HG03432 (cell line): ENCODE data around the gene MKNK2.

ENCODE experiments used
- ATAC-seq: cut with Tn5 transposase; IDR thresholded peaks from one replicate; pipeline ENCODE4 v1.9.1; 2021; ENCODE audit warnings: mild to moderate bottlenecking, moderate library complexity; ENCODE audit not compliant: unreplicated experiment

Gene MKNK2

DNA sequence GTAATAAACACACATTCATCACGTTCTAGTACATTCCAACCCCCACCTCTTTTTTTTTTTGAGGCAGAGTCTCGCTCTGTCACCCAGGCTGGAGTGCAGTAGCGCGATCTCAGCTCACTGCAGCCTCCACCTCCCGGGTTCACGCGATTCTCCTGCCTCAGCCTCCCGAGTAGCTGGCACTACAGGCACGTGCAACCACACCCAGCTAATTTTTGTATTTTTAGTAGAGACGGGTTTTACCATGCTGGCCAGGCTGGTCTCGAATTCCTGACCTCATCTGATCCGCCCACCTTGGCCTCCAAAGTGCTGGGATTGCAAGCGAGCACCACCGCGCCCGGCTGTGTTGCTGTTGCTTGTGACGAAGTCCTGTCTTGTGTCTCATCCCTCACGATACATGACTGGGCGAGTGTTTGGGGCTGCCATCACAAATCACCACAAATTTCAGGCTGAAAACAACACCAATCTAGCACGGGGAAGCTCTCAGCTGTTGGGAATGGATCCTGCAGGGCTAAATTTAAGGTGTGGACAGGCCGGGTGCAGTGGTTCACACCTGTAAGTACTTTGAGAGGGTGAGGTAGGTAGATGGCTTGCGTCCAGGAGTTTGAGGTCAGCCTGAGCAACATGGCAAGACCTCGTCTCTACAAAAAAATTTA, 29.4 kb upstream of the MKNK2 start:
- ATAC-seq, result no peak

DNA sequence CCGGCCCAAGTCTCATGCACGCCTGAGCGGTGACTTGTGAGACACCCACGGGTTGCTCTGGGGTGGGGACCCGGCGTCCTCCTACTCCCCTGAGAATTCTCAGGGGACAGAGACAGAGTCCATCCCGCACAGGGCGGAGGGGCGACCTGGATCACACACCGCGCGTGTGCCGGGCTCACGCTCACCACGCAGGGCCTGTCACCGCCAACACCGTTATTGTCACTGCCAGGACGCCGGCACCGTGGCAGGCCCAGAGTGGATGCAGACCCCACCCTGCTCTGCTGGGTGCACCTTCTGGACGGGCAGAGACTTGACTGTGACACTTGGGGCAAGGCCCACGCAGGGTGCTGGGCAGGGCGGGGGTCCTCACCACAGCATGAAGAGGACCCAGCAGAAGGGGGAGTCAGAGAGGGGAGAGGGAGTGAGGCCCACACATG, 28.8 kb upstream of the MKNK2 start:
- ATAC-seq, result no peak

DNA sequence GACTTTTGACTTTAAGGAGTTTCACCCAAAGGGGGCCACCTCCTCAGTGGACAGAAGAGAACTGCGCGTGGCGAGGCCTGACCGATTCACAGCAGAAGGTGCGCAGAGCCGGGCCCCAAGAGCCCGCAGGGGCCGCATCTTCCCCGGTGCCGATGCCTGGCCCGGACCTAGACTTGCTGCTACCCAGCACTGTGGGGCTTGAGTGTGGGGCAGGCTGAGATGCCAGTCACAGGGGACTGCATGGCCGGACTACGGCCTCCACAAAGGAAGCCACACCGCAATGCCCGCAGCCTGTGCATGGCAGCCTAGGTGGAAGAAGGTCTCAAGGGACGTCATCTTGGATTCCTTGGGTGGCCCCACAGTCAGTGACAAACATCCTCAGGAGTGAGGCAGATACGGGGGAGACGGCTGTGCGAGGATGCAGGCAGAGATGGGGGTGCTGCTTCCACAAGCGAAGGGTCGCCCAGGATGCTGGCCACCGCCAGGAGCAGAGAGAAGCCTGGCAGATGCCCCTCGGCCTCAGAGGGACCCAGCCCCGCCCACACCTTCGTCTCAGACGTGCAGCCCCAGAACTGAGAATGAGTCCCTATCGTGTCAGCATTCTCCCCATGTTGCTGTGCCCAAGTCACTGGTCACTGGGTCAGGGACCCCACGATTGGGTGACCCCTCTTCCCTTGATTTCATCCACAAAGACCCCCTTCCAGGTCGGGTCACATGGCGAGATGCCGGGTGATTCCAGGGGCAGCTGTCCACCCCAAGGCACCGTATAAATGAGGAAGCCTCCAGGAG, 28.2 kb upstream of the MKNK2 start:
- no peak for ATAC-seq

DNA sequence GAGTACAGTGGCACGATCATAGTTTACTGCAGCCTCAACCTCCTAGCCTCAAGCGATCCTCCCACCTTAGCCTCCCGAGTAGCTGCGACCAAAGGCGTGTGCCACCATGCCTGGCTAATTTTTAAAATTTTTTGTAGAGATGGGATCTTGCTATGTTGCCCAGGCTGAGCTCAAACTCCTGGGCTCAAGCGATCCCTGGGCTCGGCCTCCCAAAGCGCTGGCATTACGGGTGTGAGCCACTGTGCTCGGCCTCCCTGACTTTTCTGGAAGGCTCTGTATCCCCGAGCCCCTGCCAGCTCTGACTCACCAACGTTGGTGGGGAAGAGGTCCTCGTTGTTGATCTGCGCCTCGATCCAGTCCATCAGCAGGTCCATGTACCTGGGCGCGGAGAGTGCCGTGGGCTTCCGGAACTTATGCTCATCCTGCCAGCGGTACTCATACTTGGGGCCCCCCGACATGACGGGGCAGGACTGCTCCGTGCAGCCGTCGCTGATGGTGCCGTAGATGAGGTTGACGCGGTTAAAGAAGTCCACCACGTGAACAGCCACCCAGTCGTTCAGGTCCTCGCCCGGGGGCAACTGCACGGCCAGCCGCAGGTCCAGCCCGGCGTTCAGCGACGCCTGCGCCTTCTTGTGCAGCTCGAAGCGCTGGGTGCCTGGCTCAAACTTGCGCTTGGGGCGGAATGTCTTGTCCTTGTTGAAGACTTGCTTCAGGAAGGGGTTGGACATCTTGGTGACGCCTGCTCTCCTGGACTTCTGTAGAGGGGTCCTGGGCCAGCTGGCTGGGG, 27.0 kb upstream of the MKNK2 start:
- no peak for ATAC-seq

DNA sequence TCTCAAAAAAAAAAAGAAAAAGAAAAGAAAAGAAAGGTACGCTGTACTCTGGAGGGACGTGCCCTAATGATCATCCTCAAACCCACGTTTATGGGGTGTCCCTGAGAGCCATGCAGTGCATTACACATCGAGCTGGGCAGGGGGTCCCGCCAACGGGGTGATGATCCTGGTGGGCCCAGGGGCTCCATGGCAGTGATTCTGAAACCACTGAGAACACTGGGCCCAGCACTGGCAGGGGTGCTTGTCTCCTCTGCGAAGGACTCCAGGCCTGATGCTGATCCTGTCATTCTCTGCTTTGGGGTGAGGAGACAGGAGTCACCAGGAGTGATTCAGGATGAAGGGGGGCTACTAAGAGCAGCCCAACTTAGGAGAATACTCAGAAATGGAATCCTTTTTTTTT, 26.4 kb upstream of the MKNK2 start:
- no peak for ATAC-seq

DNA sequence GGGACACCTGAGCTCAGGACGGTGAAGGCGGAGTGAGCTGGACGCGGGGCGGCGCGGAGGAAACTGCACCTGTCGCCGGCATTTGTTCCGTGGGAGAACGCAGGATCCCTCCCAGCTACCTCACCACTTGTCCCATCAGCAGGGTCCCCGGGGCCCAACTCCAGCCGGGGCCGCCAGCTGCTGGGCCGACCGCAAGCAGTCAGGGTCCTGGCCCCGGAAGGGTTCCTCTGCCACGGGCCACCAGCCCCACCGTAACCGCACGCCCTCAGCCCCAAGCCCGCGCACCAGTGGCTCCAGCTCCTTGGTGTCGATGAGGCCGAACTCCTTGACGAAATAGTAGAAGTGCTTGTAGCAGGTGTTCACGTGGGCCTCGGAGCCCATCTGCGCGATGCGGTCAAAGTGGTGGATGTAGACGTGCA, 25.5 kb upstream of the MKNK2 start:
- no peak for ATAC-seq

DNA sequence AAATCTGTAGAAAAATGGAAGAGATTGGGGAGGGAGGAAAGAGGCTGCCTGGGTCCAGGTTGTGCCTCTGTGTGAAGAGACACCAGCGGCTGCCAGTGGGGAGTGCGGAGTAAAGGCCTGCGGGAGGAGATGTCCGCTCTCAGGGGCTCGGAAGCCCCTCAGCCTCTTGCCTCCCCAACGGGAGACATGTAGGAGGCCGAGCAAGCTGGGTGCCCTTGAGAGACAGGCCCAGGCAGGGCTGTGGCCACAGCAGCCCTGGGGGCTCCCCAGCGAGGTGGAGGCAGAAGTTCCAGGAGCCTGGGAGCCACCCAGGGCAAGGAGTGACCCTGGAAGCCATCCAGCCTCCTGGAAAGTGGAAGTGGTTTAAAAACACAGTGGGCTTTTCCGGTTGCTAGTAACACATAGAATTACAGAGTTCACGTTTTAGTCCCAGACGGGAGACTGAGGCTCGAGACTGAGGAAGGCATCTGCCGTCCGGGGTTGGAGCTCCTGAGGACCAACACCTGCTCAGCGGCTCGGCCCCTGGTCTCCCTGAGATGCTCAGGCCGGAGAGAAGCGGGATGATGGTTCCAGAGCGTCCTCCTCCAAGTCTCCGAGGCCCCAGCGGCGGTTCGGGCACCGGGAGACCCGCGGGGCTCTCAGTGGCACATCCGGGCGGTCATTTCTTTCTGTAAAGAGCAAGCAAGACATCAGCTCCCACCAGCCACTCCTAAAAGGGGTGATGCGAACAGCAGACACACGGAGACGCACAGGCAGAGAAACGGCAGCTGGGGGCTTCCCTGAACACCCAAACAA, 21.9 kb upstream of the MKNK2 start:
- ATAC-seq, result no peak

DNA sequence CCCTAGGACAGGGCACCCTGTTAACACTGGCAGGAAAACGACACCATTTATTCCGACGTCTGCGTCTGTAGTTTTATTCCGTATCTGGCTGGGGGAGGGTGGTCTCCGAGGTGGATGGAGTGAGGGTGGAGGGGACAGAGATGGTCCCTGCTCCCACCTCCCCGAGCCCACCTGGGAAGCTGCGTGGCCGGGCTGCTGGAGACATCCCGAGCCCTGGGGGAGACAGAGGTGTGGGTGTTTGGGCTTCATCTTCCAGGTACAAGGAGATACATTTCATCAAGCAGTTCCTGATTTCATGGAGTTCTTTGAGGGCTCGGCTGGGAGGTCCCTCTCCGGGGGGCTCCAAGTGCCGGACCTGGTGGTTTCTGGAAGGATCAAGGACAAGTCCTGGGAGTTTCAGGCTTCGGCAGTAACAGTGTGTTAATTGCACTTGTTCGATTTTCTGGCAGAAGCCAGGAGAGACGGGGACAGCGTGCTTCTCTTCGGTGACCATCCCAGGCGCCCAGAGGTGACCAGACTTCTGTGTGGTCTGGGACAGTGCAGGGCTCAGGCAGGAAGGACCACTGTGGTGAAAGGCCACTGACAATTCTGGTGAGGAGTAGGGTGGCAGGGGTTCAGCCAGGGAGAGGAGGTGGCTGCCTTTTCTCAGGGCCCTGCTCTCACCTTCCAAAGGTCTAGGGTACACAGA, 20.1 kb upstream of the MKNK2 start:
- ATAC-seq, result no peak

DNA sequence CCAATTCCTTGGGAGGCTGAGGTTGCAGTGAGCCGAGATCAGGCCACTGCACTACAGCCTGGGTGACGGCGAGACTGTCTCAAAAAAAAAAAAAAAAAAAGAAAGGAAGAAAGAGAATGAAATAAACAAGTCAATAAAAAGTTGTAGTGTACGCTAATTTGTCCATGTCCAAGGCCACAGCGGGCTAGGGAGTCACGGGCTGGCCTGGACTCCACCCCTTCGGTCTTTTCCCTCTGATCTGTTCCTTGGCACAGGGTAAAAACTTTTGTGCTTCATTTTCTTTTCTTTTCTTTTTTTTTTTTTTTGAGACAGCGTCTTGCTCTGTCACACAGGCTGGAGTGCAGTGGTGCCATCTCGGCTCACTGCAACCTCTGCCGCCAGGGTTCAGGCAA, 19.4 kb upstream of the MKNK2 start:
- ATAC-seq, result no peak

DNA sequence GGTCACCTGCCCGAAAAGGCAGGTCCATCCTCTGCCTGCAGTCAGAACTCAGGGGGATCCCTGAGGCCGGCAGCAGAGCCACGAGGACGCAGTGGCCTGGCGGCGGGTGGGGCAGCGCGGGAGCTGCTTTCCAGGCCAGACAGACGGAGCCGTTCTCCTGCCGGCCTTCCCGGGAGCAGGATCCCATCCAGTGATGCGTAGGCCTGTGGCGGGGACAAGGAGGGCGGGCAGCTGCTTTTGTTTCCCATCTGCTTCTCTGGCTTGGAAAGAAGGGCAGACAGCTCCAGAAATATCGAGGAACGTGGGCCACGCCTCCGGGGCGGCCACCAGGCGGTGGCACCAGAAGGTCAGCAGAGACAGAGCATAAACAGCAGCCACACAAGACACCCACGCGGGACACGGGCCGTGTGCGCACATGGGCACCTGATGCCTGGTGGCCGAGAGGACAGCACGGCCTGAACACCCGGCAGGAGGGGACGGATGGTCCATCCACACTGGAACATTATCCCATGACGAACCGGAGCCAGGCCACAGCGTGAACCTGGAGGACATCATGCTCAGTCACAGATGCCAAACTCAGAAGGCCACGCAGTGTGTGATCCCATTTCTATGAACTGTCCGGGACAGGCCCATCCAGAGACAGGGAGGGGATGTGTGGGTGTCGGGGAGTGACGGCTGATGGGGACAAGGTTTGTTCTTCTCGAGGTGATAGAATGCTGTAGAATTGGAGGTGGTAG, 13.9 kb upstream of the MKNK2 start:
- no peak for ATAC-seq

DNA sequence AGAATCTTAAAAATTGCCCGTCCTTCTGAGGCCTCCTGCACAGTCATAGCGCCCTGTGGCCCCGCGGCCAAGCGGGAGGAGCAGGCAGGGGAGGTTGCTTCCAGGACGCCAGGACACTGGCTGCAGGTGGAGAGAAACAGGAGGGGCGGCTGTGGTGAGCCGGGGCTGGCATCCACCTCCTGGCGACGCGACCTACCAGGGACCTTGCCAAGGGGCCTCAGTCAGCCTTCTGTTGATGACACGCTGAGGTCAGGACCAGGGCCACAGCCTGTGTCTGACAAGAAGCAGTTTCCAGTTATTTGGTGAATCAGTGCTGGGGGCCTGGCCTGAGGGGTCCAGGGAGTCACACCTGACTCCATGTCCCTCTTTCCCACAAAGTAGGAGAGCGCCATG, 13.3 kb upstream of the MKNK2 start:
- no peak for ATAC-seq

DNA sequence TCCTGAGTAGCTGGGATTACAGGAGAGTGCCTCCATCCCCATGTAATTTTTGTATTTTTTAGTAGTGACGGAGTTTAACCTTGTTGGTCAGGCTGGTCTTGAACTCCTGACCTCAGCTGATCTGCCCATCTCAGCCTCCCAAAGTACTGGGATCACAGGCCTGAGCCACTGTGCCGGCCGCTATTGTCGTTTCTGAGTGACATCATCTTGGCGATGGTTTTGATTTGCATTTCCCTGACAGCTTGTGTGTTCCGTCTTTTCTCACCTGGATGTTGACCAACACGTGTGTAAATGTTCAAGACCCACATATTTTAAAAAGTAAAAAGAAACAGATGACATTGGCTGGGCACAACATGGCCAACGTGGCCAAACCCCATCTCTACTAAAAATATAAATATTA, 12.8 kb upstream of the MKNK2 start:
- ATAC-seq, result no peak

DNA sequence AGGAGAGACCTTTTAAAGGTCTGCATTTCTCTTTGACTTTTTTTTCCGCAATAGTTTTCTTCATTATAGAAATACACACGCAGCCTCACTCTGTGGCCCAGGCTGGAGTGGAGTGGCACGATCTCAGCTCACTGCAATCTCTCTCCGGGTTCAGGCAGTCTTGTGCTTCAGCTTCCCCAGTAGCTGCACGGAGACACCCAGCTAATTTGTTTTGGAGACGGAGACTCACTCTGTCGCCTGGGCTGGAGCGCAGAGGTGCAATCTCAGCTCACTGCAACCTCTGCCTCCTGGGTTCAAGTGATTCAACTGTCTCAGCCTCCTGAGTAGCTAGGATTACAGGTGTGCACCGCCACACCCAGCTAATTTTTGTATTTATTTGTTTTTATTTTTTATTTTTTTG, 11.7 kb upstream of the MKNK2 start:
- ATAC-seq, result no peak

DNA sequence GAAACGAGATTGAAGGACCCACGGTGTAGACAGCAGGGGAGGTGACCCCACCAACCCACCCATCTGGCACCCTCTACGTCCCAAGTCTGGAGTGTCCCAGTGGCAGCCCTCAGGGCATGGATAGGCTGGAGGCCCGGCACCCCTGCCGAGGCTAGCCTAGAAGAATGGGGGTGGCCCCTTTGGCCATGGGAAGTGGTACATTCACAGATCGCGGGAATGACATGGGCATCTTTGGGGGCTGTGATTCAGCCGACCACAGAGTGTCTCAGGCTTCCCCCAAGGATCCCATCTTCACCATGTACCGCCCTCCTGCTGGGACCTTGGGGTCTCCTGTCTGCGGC, 11.3 kb upstream of the MKNK2 start:
- ATAC-seq, result no peak

DNA sequence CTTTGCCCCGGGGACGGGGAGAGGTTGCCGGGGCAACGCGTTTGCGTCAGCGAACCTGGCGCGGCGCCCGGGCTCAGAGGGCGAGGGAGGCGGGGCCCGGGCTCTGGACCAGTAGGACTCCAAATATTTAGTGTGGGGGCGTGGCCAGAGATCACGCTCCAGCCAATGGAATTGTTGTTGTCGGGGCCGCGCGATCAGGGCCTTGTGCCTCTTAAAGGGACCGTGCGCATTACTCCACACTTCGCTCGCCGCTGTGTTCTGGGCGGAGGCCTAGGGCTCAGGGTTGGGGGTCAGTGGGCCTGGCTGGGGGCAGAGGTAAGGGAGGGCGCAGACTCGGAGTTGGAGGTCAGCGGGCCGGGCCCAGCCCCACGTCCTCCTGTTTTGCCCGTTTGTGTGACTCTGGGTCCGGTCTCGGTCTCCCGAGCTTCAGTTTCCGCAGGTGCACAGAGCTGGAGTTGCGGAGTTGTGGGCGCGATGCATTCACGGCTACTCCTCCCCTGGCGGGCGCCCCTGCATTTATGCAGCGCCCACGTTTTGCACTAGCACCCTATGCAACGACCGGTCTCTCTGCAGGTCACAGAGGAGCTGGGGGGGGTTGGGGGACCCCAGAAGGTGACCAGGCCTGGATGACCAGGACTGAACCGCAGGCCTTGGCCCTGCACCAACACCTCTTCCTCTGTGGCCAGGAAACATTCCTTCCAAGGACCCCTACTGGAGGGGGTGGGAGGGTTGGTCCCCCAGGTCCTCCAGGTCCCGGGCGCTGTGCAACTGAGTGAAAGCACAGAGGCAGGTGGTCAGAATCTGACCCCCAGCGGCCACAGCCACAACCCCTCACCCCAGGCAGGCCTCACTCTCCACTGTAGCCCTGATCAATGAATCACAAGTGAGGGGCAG, 10.7 kb upstream of the MKNK2 start:
- ATAC-seq, result peak; percentile 77

DNA sequence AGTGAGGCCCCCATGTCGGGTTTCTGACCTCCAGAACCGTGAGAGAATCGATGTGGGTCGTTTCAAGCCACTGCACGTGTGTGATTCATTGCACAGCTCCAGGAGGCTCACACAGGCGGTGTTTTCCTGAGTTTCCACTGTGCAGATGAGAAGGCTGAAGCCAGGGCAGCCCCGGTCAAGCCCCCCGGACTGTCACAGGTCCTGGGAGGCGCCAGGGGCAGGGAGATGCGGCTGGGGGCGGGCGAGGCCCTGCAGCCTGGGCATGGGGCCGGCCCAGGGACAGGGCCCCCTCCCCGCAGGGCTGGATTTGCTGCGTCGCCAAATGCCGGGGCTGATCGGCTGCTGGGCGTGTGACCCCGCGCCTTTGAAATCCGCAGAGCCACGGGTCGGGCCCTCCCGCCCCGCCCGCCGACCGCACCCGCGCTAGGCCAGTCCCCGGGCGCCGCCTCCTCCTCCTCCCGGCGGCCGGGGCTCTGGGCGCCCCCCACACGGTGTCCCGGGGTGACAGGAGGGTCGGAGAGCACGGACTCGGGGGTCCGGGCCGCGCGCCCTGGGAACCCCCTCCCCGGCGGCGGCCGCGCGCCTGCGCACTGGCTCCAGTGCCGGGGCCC, 9.9 kb upstream of the MKNK2 start:
- peak; percentile 35 for ATAC-seq

DNA sequence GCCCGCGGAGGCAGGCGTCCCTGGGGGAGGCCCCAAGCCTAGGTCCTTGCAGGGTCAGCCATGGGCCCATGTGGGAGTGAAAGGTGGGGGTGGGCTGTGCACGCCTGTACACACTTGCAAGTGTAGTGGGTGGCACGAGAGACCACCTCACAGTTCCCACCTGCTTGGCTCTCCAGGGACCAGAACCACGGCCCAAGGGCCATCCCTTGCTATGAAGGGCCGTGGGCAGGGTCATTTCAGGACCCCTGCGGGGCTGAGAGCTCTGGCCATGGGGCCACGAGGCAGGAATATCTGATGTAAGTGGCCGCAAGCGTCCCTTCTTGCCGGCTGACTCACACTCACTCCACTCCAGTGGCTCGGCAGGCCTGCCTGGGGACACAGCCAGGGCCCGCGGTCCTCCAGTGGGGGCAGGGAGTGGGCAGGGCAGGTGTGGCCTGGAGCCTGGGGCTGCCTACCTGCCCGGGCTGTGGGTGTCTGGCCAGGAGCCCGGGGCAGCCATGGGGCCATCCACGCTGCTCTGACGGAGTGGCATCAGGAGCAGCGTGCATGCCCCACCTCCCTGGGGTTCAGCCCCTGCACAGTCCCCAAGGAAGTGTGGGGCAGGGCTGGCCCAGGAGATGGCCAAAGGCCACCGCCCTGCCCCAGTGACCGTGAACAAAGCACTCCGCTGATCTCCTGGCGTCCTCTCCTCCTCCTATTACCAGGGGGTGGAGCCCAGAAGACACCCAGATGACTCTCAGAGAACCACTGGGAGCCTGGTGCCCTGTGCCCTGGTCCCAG, 8.6 kb upstream of the MKNK2 start:
- no peak for ATAC-seq
